Astrocyte (in vitro differentiated cells and primary cell): ENCODE results near the gene TCHHL1. TPM values are rescaled to one million over a fixed set of nuclear protein-coding genes. Genes with fewer than 3 reads are reported as not detected.

Experiments
- DNase-seq: peaks from one replicate; pipeline ENCODE4 v3.0.0-alpha.2; 2010; ENCODE audit warnings: low read depth
- FAIRE-seq: peaks from 2 replicates; lab custom pipeline; 2011; peaks lifted over from hg19 to GRCh38; lab: Jason Lieb, UNC
- H2AFZ ChIP-seq: 2 replicates; pipeline ENCODE4 v1.6.0; 2012; ENCODE audit warnings: low read depth, low read length, inconsistent platforms
- H3K27ac ChIP-seq: 2 replicates; pipeline ENCODE4 v1.5.1; 2011; ENCODE audit warnings: low read depth, low read length, inconsistent platforms
- H3K27me3 ChIP-seq: 2 replicates; pipeline ENCODE4 v1.6.0; 2011; ENCODE audit warnings: low read length, inconsistent platforms; ENCODE audit not compliant: insufficient read depth
- H3K36me3 ChIP-seq: 2 replicates; pipeline ENCODE4 v1.5.1; 2011; ENCODE audit warnings: low read length, inconsistent platforms; ENCODE audit not compliant: insufficient read depth
- H3K4me1 ChIP-seq: 2 replicates; pipeline ENCODE4 v1.5.1; 2011; ENCODE audit warnings: low read length, inconsistent platforms; ENCODE audit not compliant: insufficient read depth
- H3K4me2 ChIP-seq: 2 replicates; pipeline ENCODE4 v1.6.0; 2012; ENCODE audit warnings: low read length, inconsistent platforms
- H3K4me3 ChIP-seq: 2 replicates; pipeline ENCODE4 v1.5.1; 2011; ENCODE audit warnings: low read depth, mild to moderate bottlenecking, low read length, inconsistent platforms; ENCODE audit not compliant: insufficient read depth
- H3K79me2 ChIP-seq: 2 replicates; pipeline ENCODE4 v1.6.0; 2012; ENCODE audit warnings: mild to moderate bottlenecking, low read length, inconsistent platforms; ENCODE audit not compliant: insufficient read depth
- H3K9ac ChIP-seq: 2 replicates; pipeline ENCODE4 v1.6.0; 2012; ENCODE audit warnings: mild to moderate bottlenecking, low read length, inconsistent platforms
- H3K9me3 ChIP-seq: 2 replicates; pipeline ENCODE4 v1.5.1; 2012; ENCODE audit warnings: low read depth, mild to moderate bottlenecking, low read length, inconsistent platforms; ENCODE audit not compliant: insufficient read depth
- H4K20me1 ChIP-seq: 2 replicates; pipeline ENCODE4 v1.6.0; 2012; ENCODE audit warnings: low read length, inconsistent platforms; ENCODE audit not compliant: insufficient read depth
- H3K27ac Mint-ChIP-seq: one replicate; pipeline ENCODE4 v1.8.0; 2021; ENCODE audit warnings: mild to moderate bottlenecking, mixed read lengths; ENCODE audit not compliant: unreplicated experiment
- H3K27me3 Mint-ChIP-seq: one replicate; pipeline ENCODE4 v1.8.0; 2021; ENCODE audit warnings: low read depth, mixed read lengths; ENCODE audit not compliant: unreplicated experiment
- H3K36me3 Mint-ChIP-seq: one replicate; pipeline ENCODE4 v1.8.0; 2021; ENCODE audit warnings: low read depth, mixed read lengths; ENCODE audit not compliant: unreplicated experiment
- H3K4me1 Mint-ChIP-seq: one replicate; pipeline ENCODE4 v1.8.0; 2021; ENCODE audit warnings: low read depth, mixed read lengths; ENCODE audit not compliant: unreplicated experiment
- H3K4me3 Mint-ChIP-seq: one replicate; pipeline ENCODE4 v1.8.0; 2021; ENCODE audit warnings: mild to moderate bottlenecking, moderate library complexity, mixed read lengths; ENCODE audit not compliant: unreplicated experiment
- H3K9me3 Mint-ChIP-seq: one replicate; pipeline ENCODE4 v1.8.0; 2021; ENCODE audit warnings: mild to moderate bottlenecking, mixed read lengths; ENCODE audit not compliant: unreplicated experiment
- EZH2 ChIP-seq: IDR thresholded peaks from 2 replicates; pipeline ENCODE4 v1.6.1; 2012; ENCODE audit warnings: mild to moderate bottlenecking, low read length, inconsistent platforms; ENCODE audit not compliant: insufficient read depth
- total RNA-seq: library from RNA; stranded (reverse); gene quantifications from 2 replicates; pipeline ENCODE4 v1.2.1, GENCODE V29; 2021
- TF ChIP-seq, protein P1 (sequence below): IDR thresholded peaks from 2 replicates; pipeline ENCODE4 v1.5.1; 2011; ENCODE audit warnings: low read depth, mild to moderate bottlenecking, inconsistent platforms, low read length, moderate library complexity; ENCODE audit not compliant: insufficient read depth

Gene TCHHL1
- total RNA-seq, 1 donor from 2014 or later: not detected

DNA sequence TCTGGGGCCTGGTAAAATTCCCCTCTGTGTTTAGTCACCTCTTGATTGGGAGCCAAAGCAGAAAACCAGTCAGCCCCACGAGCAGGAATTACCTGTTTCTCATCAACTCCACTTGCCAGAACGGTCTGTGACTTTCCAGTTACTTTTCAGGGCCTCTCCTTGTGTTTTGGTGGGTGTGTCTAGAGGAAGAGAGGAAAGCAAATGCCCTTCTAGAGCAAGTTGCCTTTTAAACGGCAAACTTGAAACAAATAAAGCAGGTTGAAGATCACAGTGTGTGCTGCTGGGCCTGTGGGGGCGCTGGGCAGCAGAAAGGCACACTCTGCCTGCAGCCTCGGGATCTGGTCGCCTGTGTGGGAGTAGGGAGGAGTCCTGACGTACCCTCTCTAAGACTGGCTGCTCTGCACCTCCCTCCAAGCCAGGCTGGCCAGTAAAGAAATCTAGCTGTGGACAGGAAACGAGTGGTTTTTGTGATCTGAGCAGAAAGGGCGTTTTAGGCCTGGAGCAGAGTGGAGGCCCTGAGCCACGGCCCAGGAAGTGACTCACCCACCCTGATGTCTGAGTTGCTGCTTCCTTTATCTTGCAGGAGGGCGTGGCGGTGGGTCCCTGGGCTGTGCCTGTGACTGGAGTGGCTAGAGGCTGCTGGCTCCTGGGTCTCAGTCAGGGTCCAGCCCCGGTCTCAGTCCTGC lies 41.0 kb downstream of the TCHHL1 start:
- H2AFZ ChIP-seq: peak overlapping the region; percentile 82
- peak overlapping the region; percentile 93 for H3K27ac ChIP-seq
- H3K9ac ChIP-seq: peak overlapping the region; percentile 79
- H3K9me3 ChIP-seq: no peaks in the 10 kb centered on the region
- peak overlapping the region; percentile 81 for H3K4me2 ChIP-seq
- Mint-ChIP-seq H3K9me3 (no peaks in the 10 kb centered on the region), H3K27me3 (peaks cover 3% of the 10 kb centered on the region), H3K27ac (peak overlapping the region; percentile 99), H3K4me3 (peak overlapping the region; percentile 77), H3K36me3 (no peaks in the 10 kb centered on the region), H3K4me1 (peaks cover 13% of the 10 kb centered on the region)
- H3K4me3 ChIP-seq: peak overlapping the region; percentile 34
- no peaks in the 10 kb centered on the region for H4K20me1 ChIP-seq
- H3K27me3 ChIP-seq: peaks cover 2% of the 10 kb centered on the region
- no peak for TF ChIP-seq EZH2
- TF ChIP-seq, protein P1, sequence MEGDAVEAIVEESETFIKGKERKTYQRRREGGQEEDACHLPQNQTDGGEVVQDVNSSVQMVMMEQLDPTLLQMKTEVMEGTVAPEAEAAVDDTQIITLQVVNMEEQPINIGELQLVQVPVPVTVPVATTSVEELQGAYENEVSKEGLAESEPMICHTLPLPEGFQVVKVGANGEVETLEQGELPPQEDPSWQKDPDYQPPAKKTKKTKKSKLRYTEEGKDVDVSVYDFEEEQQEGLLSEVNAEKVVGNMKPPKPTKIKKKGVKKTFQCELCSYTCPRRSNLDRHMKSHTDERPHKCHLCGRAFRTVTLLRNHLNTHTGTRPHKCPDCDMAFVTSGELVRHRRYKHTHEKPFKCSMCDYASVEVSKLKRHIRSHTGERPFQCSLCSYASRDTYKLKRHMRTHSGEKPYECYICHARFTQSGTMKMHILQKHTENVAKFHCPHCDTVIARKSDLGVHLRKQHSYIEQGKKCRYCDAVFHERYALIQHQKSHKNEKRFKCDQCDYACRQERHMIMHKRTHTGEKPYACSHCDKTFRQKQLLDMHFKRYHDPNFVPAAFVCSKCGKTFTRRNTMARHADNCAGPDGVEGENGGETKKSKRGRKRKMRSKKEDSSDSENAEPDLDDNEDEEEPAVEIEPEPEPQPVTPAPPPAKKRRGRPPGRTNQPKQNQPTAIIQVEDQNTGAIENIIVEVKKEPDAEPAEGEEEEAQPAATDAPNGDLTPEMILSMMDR: peak; percentile 61
- no peaks in the 10 kb centered on the region for H3K79me2 ChIP-seq
- H3K4me1 ChIP-seq: peaks cover 18% of the 10 kb centered on the region
- FAIRE-seq: peak; percentile 90
- peak; percentile 99 for DNase-seq
- H3K36me3 ChIP-seq: no peaks in the 10 kb centered on the region

DNA sequence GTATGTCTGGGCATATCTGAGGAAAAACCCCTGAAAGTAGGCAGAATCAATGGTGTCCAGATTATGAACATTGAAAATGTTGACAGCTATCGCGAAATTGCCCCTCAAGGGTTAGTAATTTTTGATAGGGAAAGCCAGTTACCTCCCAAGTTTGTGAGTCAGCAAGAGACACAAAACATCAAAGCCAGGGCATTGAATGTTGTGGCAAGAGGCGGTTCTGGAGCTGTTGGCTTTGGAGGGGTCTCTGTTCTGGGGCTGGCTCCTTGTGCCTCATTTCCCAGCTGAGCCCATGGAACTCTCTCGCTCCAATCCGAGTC lies 41.5 kb downstream of the TCHHL1 start:
- H3K4me1 Mint-ChIP-seq: peaks cover 13% of the 10 kb centered on the region
- H3K36me3 ChIP-seq: no peaks in the 10 kb centered on the region
- TF ChIP-seq EZH2: no peak
- TF ChIP-seq, protein P1: no peak

DNA sequence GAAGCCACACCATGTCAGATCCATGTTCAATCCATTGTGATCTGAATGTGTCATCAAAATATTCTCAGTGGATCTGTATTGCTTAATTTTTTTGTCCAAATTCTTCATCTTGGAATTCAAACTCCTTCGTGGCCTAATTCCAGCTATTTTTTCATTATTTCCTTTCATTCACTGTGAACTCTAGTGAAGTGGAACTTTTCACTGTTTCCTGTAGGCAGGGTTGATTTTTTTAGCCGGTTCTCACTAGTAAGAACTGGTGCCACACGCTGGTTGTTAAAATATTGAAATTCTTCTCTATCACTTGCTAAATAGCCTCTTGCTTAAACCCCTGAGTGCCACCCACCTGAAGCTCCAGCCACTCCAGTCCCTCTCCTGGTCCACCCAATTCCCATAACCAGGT lies 44.5 kb downstream of the TCHHL1 start:
- Histone ChIP-seq H3K4me3 (no peak overlapping the region), H3K4me2 (no peak overlapping the region)

More for the DNA sequence above, 41.5 kb downstream of the TCHHL1 start:
- no peaks in the 10 kb centered on the region for H4K20me1 ChIP-seq
- peak overlapping the region; percentile 93 for H3K27ac ChIP-seq
- H3K9me3 ChIP-seq: no peaks in the 10 kb centered on the region
- FAIRE-seq (no peak), DNase-seq (no peak)
- H3K9me3 Mint-ChIP-seq: no peaks in the 10 kb centered on the region
- peak overlapping the region; percentile 79 for H3K9ac ChIP-seq
- peak overlapping the region; percentile 64 for H2AFZ ChIP-seq
- no peaks in the 10 kb centered on the region for H3K27me3 Mint-ChIP-seq
- no peaks in the 10 kb centered on the region for H3K36me3 Mint-ChIP-seq
- peaks cover 2% of the 10 kb centered on the region for H3K27me3 ChIP-seq
- H3K79me2 ChIP-seq: no peaks in the 10 kb centered on the region
- H3K4me1 ChIP-seq: peaks cover 18% of the 10 kb centered on the region
- peak overlapping the region; percentile 99 for H3K27ac Mint-ChIP-seq
- peak overlapping the region; percentile 81 for H3K4me2 ChIP-seq
- H3K4me3 Mint-ChIP-seq: peak overlapping the region; percentile 77
- H3K4me3 ChIP-seq: peak overlapping the region; percentile 34

More for the DNA sequence above, 44.5 kb downstream of the TCHHL1 start:
- Histone ChIP-seq H4K20me1 (no peaks in the 10 kb centered on the region), H3K9ac (no peak overlapping the region), H3K27ac (no peak overlapping the region), H3K4me1 (peaks cover 18% of the 10 kb centered on the region), H3K79me2 (no peaks in the 10 kb centered on the region), H2AFZ (no peak overlapping the region), H3K9me3 (no peaks in the 10 kb centered on the region), H3K36me3 (no peaks in the 10 kb centered on the region), H3K27me3 (peaks cover 27% of the 10 kb centered on the region)
- H3K27me3 Mint-ChIP-seq: no peaks in the 10 kb centered on the region
- H3K4me3 Mint-ChIP-seq: no peak overlapping the region
- FAIRE-seq (no peak), DNase-seq (no peak)
- TF ChIP-seq EZH2: no peak
- TF ChIP-seq, protein P1: no peak
- no peaks in the 10 kb centered on the region for H3K9me3 Mint-ChIP-seq
- peaks cover 13% of the 10 kb centered on the region for H3K4me1 Mint-ChIP-seq
- H3K36me3 Mint-ChIP-seq: no peaks in the 10 kb centered on the region
- no peak overlapping the region for H3K27ac Mint-ChIP-seq
